Body of pancreas (tissue), 4 donors: ENCODE data around the gene IRAG1. TPM values are rescaled to one million over a fixed set of nuclear protein-coding genes. Genes with fewer than 3 reads are reported as not detected.

Experiments
- ATAC-seq: fragments of 150-250 bp; one replicate; pipeline ENCODE4 v1.9.1; 2016
- DNase-seq, 4 donors: peaks; one replicate each; pipeline ENCODE4 v3.0.0-alpha.2; 2019
- H3K27ac ChIP-seq, 4 donors: fragments of 200-600 bp; sonication (generic); 1 replicate in 3 of 4; 2 replicates in 1 of 4; pipeline versions ENCODE4 v1.5.1 to v1.6.1; 2016 to 2019; ENCODE audit warnings: mild to moderate bottlenecking in 1 of 4, mixed read lengths in 1 of 4, moderate library complexity in 1 of 4
- H3K27me3 ChIP-seq, 2 donors: fragments of 200-600 bp; sonication (generic); one replicate each; pipeline ENCODE4 v1.6.0; 2016; ENCODE audit warnings: mild to moderate bottlenecking in 1 of 2
- H3K36me3 ChIP-seq, 2 donors: fragments of 200-600 bp; sonication (generic); replicated peaks in 1 of 2; 2 replicates each; pipeline ENCODE4 v1.5.1; 2016; ENCODE audit warnings: low read depth in 2 of 2; ENCODE audit not compliant: insufficient read depth in 1 of 2
- H3K4me1 ChIP-seq: fragments of 200-600 bp; sonication (generic); one replicate; pipeline ENCODE4 v1.6.0; 2016
- H3K4me3 ChIP-seq, 2 donors: fragments of 200-600 bp; sonication (generic); 1 replicate in 1 of 2; 2 replicates in 1 of 2; pipeline ENCODE4 v1.5.1; 2016 to 2019
- H3K9me3 ChIP-seq, 3 donors: fragments of 200-600 bp; sonication (generic); 1 replicate in 2 of 3; 2 replicates in 1 of 3; pipeline ENCODE4 v1.5.1; 2016
- POLR2A ChIP-seq, 3 donors: fragments of 450-650 bp; IDR thresholded peaks; one replicate each; pipeline ENCODE4 v1.6.1; 2016; ENCODE audit warnings: antibody characterized with exemption in 3 of 3, mild to moderate bottlenecking in 2 of 3
- WGBS, 2 donors: methylation state at CpG; one replicate each; pipeline ENCODE4 v1.1.5; 2017; 5-methylcytosine and 5-hydroxymethylcytosine counted together
- intact Hi-C: fragments of 100-400 bp; cut with DNase I; formaldehyde crosslinking; loops from one replicate; pipeline ENCODE4 v1.15.1; 2023
- total RNA-seq, 2 donors: library from RNA; depleted of rRNA; stranded (reverse); fragments of >200 nt; gene quantifications; one replicate each; pipeline ENCODE4 v1.1.0, GENCODE V29; 2016
- TF ChIP-seq, protein P1 (sequence below), 7 experiments: fragments of 450-650 bp in 4 of 7; fragments of 200-600 bp in 3 of 7; sonication (generic) in 3 of 7; IDR thresholded peaks; one replicate each; pipeline ENCODE4 v1.5.1; 2016 to 2019; ENCODE audit warnings: antibody characterized with exemption in 7 of 7

The IRAG1 gene
- total RNA-seq, 2 donors from 2014 or later: 1.6 to 10.1 TPM

GRCh38 chr11:10694486-10695239, 1.1 kb upstream of the IRAG1 start:
- TF ChIP-seq POLR2A (IDR thresholded peaks at IDR 0.05): no peak
- TF ChIP-seq, protein P1, sequence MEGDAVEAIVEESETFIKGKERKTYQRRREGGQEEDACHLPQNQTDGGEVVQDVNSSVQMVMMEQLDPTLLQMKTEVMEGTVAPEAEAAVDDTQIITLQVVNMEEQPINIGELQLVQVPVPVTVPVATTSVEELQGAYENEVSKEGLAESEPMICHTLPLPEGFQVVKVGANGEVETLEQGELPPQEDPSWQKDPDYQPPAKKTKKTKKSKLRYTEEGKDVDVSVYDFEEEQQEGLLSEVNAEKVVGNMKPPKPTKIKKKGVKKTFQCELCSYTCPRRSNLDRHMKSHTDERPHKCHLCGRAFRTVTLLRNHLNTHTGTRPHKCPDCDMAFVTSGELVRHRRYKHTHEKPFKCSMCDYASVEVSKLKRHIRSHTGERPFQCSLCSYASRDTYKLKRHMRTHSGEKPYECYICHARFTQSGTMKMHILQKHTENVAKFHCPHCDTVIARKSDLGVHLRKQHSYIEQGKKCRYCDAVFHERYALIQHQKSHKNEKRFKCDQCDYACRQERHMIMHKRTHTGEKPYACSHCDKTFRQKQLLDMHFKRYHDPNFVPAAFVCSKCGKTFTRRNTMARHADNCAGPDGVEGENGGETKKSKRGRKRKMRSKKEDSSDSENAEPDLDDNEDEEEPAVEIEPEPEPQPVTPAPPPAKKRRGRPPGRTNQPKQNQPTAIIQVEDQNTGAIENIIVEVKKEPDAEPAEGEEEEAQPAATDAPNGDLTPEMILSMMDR (IDR thresholded peaks at IDR 0.05): no peak
- Histone ChIP-seq H3K36me3 (no peaks in the 10 kb centered on the region), H3K27ac (no peak overlapping the region), H3K27me3 (no peaks in the 10 kb centered on the region), H3K4me1 (no peaks in the 10 kb centered on the region), H3K4me3 (no peak overlapping the region), H3K9me3 (no peaks in the 10 kb centered on the region)
- DNase-seq (no peak), ATAC-seq (no peak)
- intact Hi-C loops: no loop called here
- WGBS, 2 donors: 56 to 69% methylated on average over 4 of the region's 4 CpGs

- DNase-seq: no peak
Observed at GRCh38 chr11:10692531-10693115, 932 bp downstream of the IRAG1 start.

GRCh38 chr11:10688401-10688800, 5.2 kb downstream of the IRAG1 start:
- ATAC-seq (no peak), DNase-seq (no peak)
- H3K9me3 ChIP-seq: no peaks in the 10 kb centered on the region
- no peaks in the 10 kb centered on the region for H3K4me1 ChIP-seq
- WGBS, 2 donors: 88 to 95% methylated on average over 2 of the region's 2 CpGs
- intact Hi-C loops: no loop called here
- H3K36me3 ChIP-seq: no peaks in the 10 kb centered on the region
- H3K27me3 ChIP-seq: no peaks in the 10 kb centered on the region
- H3K4me3 ChIP-seq: no peak overlapping the region
- TF ChIP-seq POLR2A (IDR thresholded peaks at IDR 0.05): no peak
- TF ChIP-seq, protein P1 (IDR thresholded peaks at IDR 0.05): no peak
- H3K27ac ChIP-seq: no peak overlapping the region

More at GRCh38 chr11:10692531-10693115, 932 bp downstream of the IRAG1 start:
- no peak for ATAC-seq
- H3K4me3 ChIP-seq: no peak overlapping the region
- H3K9me3 ChIP-seq: no peaks in the 10 kb centered on the region
- H3K36me3 ChIP-seq: no peaks in the 10 kb centered on the region
- TF ChIP-seq POLR2A (IDR thresholded peaks at IDR 0.05): no peak
- H3K27ac ChIP-seq: no peak overlapping the region
- intact Hi-C loops: no loop called here
- no peaks in the 10 kb centered on the region for H3K4me1 ChIP-seq
- 58 to 74% methylated on average over 5 to 7 of the region's 7 CpGs for WGBS, 2 donors
- no peaks in the 10 kb centered on the region for H3K27me3 ChIP-seq

DNA sequence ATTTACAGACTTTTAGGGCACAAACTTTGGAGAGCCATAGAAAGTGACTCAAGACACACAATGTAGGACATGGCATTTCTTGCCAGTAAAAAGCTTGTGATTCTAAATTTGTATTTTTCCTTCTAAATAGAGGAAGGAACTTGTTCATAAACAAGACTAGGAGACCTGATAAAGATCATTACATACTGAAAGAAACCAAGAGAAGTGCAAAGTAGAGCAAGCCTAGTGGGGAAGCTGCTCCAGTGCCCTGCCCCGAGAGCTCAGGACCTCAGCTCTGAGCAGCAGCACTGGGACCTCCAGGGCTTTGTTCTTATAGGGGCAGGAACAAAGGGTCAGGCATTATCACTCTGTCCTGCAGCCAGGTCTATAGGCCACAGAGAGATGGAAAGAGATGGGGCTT, 7.2 kb downstream of the IRAG1 start:
- H3K27ac ChIP-seq: no peak overlapping the region
- DNase-seq (no peak), ATAC-seq (no peak)
- TF ChIP-seq, protein P1 (IDR thresholded peaks at IDR 0.05): no peak
- TF ChIP-seq POLR2A (IDR thresholded peaks at IDR 0.05): no peak
- no peaks in the 10 kb centered on the region for H3K4me1 ChIP-seq
- H3K36me3 ChIP-seq: no peaks in the 10 kb centered on the region
- no peak overlapping the region for H3K4me3 ChIP-seq
- WGBS, 2 donors: 52 to 63% methylated on average over 1 of the region's 1 CpG
- H3K27me3 ChIP-seq: no peaks in the 10 kb centered on the region
- intact Hi-C loops: no loop called here
- no peaks in the 10 kb centered on the region for H3K9me3 ChIP-seq

- no peak for DNase-seq
- Histone ChIP-seq H3K4me1 (no peaks in the 10 kb centered on the region), H3K27me3 (no peaks in the 10 kb centered on the region), H3K9me3 (no peaks in the 10 kb centered on the region), H3K27ac (no peak overlapping the region), H3K36me3 (no peaks in the 10 kb centered on the region), H3K4me3 (no peak overlapping the region)
- TF ChIP-seq POLR2A (IDR thresholded peaks at IDR 0.05): no peak
- TF ChIP-seq, protein P1 (IDR thresholded peaks at IDR 0.05): no peak
- intact Hi-C loops: no loop called here
- no peak for ATAC-seq
- WGBS, 2 donors: 48 to 61% methylated on average over 1 of the region's 1 CpG
Observed at GRCh38 chr11:10683429-10683828, 10.1 kb downstream of the IRAG1 start.
